Iris pigment epithelial cell (primary cell): ENCODE data around the gene SLC17A3.

Experiments
- DNase-seq: peaks from one replicate; pipeline ENCODE4 v3.0.0-alpha.2; 2011; ENCODE audit warnings: low read depth

Gene SLC17A3

DNA sequence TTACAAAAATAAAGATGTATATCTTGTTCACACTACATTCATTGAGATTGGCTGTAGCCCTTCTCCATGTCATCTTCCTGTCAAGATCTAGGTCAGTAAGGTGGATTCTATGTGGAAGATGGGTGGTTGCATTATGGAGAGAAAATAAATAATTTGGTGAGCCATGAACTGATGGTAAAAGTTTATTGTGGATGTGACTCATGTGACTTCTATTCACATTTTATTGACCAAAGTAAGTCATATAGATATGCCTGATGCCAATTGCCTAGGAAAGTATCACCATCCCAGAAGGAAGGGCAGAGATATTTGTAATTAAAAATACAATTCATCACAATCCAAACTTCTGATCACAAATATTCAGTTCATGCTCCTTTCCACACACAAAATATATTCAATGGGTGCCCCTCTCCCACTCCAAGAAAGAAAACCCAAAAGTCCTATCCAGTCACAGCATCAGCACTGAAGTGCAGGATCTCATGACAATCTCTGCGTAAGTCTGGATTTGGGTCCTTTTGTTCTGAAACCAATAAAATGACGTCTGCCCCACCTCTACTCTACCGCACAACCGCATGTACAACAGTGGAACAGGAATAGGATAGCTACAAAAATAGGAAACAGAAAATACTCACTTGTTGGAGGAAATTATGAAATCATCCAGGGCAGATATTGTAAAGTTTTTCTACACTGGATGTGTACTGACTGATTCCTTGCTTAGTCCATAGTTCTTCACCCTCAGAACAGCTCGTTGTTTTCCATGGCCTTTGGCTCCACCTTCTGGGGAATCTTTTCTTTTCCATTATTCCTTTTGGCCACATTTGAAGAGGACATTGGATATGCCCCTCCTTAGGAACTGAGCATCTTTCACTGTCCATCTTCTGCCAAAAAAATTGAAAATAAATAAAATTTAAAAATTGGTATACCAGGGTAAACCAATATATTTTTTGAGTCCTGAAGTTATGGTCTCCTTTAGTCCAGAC, 16.1 kb upstream of the SLC17A3 start:
- DNase-seq, result peak; percentile 47

DNA sequence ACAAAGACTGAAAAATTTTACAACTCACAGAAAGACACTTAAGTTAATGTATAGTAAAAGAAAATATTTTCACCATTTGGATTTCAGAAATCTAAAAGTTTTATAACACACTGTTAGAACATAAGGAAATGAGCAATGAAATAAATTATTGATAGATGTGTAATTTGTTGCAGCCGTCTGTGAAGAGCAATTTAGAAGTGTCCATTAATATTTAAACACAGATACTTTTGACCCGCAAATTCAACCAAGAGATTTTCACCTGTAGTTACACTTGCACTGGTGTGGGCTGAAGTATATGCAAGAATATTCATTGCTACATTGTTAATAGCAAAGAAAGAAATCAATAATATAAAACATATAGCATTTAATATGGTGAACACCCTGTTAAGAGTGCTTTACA, 14.6 kb upstream of the SLC17A3 start:
- DNase-seq, result no peak

DNA sequence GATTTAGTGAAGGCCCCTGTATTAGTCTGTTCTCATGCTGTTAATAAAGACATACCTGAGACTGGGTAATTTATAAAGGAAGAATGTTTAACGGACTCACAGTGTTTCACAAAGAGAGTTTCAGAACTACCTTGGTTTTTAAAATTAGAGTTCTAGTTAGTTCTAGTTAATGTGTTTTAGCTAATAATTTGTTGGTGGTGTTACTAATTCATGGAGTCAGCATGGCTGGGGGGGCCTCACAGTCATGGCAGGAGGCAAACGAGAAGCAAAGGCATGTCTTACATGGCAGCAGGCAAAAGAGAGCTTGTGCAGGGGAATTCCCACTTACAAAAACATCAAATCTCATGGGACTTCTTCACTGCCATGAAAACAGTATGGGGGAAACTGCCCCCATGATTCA, 12.0 kb upstream of the SLC17A3 start:
- DNase-seq, result no peak

DNA sequence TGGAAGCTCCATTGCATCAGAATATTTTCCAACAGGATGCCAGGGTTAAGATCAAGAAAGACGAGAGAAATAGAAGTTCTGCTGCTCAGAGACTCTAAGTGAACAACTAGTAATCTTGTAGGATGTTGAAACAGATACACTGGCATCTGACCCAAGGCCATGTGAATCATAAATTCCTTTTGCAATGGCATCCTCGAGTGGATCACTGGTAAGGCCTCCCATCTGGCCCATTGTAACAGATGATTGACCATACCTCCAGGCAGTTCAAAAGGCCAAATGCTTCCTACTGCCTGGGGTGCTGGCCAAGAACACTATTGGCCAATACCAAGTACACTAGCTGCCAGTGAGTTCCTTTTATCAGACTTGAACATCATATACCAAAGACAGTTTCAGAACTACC, 9.9 kb upstream of the SLC17A3 start:
- DNase-seq, result peak; percentile 89

DNA sequence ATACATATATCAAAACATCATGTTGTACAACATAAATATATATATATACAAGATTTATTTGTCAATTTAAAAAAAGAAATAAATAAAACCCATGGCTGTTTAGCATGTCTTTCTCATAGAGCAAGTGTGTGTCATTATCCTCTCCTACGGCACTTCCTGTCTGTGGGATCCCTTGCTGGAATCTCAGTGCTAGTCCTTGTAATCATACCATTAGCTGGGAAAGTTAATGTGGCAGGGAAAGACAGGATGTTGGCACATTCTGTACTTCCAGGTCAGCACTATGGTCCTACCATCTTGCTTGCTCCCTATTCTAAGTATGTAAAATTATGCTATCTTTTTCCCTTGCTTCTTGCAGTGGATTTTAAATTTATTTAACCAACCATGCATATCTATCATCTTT, 9.5 kb upstream of the SLC17A3 start:
- peak; percentile 15 for DNase-seq

DNA sequence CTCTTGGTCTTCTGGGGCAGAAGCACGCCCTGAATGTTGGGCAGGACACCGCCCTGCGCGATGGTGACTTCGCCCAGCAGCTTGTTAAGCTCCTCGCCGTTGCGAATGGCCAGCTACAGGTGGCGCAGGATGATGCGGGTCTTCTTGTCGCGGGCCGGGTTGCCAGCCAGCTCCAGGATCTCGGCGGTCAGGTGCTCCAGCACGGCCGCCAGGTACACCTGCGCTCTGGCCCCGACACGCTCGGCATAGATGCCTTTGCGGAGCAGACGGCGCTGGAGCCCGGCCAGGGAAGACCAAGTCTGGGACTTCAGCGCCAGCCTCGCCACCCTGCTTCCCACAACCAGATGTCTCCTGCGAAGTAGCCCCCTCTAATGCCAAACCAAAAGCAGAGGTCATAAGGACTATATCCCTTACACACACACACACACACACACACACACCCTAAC, 8.0 kb upstream of the SLC17A3 start:
- DNase-seq, result no peak

DNA sequence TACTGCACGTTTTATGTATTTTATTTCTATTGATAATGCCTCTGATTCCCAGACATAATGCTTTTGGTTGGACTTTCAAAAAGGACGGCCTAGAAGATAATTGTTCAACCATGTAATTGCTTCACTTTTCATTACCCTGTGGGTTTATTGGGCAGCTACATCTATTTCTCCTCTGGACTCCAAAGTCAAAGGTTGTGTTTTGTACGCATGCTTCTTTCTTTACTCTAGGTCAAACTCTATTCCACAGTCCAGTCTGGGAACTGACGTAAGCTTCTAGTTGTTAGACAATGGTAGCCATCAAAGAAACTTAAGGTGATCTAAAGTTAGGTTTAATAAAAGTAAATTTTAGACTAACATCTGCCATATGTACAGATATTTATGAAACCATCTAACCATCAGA, 6.6 kb upstream of the SLC17A3 start:
- DNase-seq, result no peak

DNA sequence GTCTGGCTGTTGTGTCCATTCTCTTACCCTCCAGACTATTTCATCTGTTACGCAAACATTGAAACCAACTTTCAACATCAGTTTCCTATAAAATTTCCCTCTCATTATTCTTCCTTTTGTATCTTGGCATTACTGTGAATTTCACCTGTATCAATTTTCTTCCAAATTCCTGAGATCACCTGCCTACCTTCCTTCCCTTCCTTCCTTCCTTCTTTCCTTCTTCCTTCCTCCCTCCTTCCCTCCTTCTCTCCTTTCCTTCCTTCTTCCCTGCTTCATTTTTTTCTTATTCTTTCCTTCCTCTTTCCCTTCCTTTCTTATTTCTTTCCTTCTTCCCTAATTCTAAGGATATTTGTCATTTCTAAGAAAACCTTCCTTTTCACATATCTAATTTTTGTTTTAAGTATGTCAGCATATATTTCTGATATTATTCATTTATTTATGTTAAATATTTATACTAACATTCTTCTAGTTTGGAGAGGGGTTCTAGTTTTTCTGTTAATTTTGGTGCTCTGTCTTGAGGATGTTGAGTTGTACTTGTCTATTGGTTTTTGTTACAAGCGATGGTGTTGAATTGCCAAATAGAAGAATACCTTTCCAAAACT, 4.8 kb upstream of the SLC17A3 start:
- no peak for DNase-seq

DNA sequence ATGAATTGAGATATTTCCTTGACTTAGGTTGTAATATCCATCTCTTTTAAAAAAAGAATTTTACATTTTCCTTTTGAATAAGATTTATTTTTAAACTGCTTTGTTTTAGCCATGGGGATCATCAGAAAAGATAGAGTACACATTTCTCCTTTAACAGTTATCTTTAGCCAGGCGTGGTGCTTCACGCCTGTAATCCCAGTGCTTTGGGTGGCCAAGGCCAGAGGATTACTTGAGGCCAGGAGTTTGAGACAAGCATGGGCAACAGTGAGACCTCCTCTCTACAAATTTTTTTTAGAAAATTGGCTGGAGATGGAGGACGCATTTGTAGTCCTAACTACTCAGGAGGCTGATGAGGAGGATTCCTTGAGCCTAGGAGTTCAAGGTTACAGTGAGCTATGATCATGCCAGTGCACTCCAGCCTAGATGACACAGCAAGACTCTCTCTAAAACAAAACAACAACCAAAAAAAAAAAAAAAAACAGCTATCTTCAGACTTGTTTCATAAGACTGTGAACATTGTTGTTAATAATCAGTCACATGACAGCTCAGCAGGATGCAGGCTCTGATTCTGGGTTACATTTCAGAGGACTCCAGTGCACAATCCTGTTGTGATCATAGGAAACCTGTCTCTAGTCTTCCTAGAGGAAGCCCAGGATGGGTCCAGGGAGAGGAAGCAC, 2.0 kb upstream of the SLC17A3 start:
- DNase-seq, result no peak

DNA sequence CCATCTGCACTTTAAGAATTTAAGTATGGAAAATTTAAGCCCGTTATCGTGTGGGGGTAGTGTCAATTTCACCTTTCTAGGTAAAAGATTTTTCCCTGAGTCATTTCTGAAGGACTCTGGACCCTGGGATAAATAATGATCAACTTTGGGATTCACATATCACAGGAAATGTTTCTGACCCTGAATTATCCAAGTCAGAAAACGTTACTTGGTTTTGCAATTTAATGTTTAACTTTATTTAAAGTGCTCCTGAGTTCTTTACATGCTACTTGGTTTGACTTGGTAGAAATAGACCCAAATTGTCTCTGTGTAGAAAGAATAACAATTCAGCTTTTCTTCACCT, 1.5 kb upstream of the SLC17A3 start:
- no peak for DNase-seq

DNA sequence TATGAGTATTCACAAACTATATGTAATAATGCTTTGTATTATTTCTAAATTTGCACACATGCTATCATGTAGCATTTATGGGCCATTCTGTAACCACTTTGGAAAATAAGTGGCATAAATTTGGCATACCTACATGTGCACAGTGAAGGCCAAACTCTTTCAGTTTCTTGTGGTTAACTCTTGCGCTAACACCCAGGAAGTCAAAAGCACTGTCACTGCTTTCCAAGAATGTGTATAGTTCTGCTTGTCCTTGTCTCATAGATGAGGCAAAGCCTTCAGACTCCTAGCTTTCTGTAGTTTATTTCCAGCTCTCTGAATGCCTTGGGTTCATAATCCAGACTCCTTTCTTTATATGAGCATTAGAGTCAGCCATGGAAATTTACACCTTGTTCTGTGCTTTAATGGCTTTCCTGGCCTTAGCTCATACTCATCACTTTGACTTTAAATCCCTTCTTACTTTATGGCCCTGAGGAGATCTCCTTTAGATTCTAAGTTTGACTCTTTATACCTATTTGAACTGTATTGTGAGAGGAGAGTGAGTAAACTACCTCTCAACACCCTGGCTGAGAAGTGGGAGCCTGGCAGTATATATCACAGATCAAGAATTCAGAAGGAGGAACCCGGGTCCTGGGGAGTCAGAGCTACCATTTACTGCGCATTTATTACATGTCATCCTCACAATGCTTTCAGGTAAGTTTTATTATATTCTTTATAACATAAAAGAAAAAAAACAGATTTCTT, 949 bp upstream of the SLC17A3 start:
- no peak for DNase-seq

DNA sequence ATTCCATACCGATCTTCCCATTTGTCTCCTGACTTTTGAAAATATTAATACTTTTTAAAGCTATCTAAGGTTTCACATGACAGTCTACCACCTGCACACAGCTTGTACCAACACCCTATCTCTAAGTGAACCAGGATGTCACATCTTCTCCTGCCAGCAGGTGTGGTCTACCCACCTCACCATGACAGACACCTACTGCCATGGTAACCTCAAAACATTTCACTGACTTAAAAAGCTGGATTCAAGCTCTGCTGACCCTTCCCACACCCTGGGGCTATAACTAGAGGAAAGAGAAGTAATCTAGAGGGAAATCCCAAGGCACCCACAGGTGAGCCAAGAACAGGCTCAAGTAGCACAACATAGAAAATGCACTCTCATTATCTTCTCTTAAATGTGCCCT, 1.2 kb downstream of the SLC17A3 start:
- no peak for DNase-seq

DNA sequence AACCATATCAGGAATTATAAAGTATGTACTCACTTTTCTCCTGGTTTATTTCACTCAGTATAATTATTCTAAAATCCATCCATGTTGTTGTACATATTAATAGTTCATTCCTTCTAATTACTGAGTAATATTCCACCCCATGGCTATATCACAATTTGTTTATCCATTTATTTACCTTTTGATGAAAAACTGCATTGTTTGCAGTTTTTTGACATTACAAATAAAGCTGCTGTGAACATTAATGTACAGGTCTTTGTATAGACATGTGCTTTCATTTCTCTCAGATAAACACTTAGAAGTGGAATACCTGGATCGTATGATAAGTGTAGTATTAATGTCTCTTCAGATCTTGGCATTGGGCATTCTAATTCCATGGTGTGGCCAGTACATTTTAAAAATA, 4.2 kb downstream of the SLC17A3 start:
- no peak for DNase-seq

DNA sequence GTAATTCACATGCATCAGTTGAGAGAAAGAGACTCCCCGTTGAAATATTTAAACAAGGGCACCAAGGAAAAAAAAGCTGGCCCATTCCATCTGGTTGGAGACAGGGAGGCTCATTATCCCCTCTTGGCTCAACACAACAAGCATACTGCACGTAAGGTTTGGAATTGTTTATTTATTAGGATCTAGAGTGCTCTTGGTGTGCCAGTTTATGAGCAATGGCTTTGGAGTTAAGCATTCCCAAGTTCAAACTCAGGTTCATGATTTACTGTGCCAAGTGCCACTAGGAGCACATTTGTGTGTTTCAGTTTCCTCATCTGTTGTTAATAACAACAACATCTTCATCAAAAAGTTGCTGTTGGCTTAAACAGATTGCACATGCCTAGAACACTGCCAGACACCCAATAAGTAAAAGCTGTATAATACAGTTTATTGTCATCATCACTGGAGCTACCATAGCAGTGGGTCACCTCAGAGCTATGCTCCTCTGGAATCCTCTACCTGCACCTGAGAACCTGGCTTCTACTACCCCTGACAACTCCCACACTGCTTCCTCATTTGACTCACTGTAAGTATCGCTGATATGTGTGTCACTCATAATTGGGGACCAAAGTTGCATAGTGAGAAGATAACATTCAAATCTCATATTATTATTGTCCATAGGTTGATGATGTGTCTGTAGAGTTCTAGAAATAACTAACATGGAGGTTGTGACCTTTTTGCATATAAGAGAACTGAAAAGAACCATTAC, 5.4 kb downstream of the SLC17A3 start:
- DNase-seq, result no peak

DNA sequence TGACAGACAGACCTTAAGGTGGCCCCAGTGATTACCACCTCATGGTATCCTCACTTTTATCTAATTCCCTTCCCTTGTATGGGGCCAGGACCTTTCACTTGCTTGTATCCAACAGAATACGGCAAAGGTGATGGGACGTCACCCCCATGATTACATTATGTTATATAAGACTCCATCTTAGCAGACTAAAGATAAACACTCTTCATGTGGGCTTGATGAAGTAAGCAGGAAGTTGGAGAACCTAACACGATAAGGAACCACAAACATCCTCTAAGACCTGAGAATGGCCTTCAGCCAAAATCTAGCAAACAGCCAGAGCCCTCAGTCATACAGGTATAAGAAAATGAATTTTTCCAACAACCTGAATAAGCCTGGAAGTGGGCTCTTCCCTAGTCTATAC, 8.0 kb downstream of the SLC17A3 start:
- no peak for DNase-seq

DNA sequence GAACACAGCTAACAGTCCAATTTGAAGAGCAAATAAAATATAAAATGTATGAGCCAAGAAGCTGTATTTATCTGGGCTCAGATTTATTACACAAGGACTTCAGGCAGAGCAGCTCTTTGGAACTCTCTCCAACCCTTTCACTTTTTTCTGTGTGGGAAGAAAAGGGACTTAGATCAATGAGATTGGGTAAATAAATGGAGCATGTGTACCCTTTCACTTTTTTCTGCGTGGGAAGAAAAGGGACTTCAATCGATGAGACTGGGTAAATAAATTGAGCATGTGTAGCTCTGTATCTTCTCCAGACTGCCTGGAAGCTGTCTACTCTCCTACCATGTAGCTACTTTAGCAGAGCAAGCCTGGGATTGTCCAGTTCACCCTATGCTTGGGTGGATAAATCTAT, 10.7 kb downstream of the SLC17A3 start:
- DNase-seq, result no peak

DNA sequence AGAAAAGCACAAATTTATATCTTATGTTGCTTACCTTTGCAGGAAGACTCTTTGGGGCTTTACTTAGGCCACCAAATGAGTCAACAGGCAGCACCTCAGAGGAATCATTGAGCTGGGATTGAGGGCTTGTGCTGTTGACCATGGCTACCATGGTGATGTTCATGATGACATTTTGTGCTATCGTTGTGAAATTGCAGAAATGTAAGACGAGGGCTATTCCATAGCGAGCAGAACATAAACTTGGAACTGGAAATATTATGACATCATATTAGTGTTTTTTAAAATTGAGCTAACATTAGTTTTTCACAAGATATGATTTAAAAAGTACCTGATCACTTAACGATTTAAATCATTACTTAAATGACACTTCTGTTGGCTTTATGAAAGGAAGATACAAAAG, 11.8 kb downstream of the SLC17A3 start:
- DNase-seq, result no peak

DNA sequence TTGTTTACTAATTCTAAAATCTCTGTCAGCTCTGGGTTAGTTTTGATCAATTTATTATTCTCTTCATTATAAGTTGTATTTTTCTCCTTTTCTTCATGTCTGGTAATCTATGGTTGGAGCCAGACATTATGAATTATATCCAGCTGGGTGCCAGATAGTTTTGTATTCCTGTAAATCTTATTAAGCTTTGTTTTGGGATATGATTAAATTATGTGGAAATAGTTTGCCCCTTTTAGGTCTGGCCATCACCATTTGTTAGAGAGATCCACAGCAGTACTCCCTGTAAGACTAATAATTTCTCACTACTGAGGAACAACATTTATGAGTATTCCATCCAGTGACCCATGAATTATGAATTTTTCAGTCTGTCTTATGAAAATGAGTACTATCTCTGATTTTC, 21.3 kb downstream of the SLC17A3 start:
- DNase-seq, result no peak

DNA sequence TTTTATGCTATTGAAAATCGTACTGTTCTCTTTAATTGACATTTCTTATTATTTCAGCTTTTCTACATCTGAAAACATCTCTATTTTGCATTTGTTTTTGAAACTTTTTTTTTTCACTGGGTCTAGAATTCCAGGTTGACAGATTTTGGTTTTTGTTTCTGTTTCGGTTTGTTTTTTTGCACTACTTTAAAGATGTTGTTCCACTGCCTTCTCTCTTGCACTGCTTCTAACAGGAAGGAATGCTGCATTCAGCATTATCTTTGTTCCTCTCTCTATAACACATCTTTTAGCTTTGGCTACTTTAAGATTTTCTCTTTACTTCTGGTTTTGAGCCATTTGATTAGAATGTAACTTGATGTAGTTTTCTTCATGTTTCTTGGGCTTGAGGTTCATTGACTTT, 22.1 kb downstream of the SLC17A3 start:
- DNase-seq, result no peak

DNA sequence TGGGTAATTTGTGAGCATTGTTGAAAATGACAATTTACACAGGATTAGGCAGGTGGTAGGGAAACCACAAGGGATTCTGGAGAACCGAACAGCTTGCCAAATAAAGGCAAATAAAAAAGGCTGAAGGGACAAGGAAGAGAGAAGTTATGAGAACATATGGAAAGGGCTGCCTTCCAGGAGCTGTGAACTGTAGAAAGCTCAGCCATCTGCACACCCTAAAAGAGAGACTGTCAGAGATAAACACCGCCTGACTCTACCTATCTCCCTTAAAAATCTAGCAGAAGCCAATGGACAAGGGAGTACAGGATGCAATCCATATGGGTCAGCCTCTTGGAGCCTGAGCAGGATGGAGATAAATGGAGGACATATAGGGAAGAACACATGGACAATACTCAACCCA, 29.5 kb downstream of the SLC17A3 start:
- DNase-seq, result no peak

DNA sequence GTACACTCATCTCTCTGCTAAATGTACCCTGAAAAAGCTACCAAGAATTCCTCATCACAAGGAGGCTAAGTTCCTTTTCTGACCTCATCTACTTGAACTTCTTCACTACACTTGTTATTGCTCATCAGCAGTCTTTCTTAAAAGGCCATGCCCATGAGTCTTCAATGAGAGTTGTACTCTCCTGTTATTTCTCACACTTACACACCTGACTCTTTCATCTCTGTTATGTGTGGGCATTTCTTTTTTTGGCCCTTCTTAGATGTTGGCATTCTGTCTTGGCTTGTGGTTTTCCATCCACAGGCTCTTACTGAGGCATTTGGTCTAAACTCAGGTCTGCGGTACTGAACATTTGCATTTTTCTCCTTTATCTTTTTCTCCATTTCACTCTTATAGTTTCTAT, 31.5 kb downstream of the SLC17A3 start:
- no peak for DNase-seq
